ENCODE data around the gene IPO11. TPM values are rescaled to one million over a fixed set of nuclear protein-coding genes. Genes with fewer than 3 reads are reported as not detected.
"Not testable (repeated sequence)": the region's sequence is repeated elsewhere in the genome, so short reads cannot be mapped to it uniquely, and the experiment has no call there.

The IPO11 gene
- total and polyA plus RNA-seq, 7 experiments from 2014 or later = 5.9 to 29.0 (median 23.2) TPM

DNA sequence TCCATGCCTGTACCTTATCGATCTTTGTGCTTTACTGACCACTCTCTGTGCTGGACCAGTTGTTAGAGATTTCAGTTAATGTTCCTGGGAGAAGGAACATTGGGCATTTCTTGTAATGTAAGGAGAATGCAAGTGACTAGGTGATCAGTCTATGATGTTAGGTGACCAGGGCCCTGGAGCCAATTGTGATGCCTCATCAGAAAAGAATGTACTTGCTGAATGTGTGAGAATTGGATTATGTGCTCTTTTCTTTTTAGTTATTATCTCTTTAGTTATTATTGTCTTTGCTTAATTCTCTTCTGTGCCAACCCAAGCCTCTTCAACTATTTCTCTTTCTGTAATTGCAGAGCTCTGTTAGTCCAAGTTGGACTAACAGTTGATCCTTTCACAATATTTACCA is 258.9 kb downstream of the IPO11 start:
- Histone ChIP-seq H3K27ac (ENCODE audit: low read depth, low read length) (no peak overlapping the region), H3K9me3 (ENCODE audit: control insufficient read depth in 2 of 3, low read length in 3 of 3) (no peaks in the 10 kb centered on the region), H3K4me1 (ENCODE audit: control insufficient read depth in 2 of 2, insufficient read depth in 2 of 2, low read length in 2 of 2) (no peaks in the 10 kb centered on the region), H3K36me3 (ENCODE audit: control insufficient read depth in 2 of 3, insufficient read depth in 3 of 3, low read length in 3 of 3) (no peaks in the 10 kb centered on the region), H3K27me3 (ENCODE audit: control insufficient read depth in 2 of 2, insufficient read depth in 2 of 2, low read length in 2 of 2) (no peaks in the 10 kb centered on the region), H3K4me3 (ENCODE audit: low read length) (no peak overlapping the region)
- intact Hi-C loops (cut with micrococcal nuclease) = no loop called here
- Mint-ChIP-seq H3K36me3 (no peaks in the 10 kb centered on the region), H3K9me3 (peaks cover 3 to 11% (median 8%) of the 10 kb centered on the region in 11 donors), H3K27ac (no peak overlapping the region), H3K4me1 (no peaks in the 10 kb centered on the region), H3K27me3 (peaks cover 0 to 10% (median 0%) of the 10 kb centered on the region in 5 donors), H3K4me3 (no peak overlapping the region)
- ChIA-PET POLR2A (no interaction called here), CTCF (no interaction called here)
- ATAC-seq (no peak), DNase-seq (no peak)

DNA sequence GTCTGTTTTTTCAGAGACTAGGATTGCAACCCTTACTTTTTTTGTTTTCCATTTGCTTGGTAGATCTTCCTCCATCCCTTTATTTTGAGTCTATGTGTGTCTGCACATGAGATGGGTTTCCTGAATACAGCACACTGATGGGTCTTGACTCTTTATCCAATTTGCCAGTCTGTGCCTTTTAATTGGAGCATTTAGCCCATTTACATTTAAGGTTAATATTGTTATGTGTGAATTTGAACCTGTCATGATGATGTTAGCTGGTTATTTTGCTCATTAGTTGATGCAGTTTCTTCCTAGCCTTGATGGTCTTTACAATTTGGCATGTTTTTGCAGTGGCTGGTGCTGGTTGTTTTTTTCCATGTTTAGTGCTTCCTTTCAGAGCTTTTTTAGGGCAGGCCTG is 264.0 kb downstream of the IPO11 start:
- H3K9me3 ChIP-seq (ENCODE audit: control insufficient read depth in 2 of 3, low read length in 3 of 3); H3K36me3 ChIP-seq (ENCODE audit: control insufficient read depth in 2 of 3, insufficient read depth in 3 of 3, low read length in 3 of 3); CTCF ChIA-PET; ATAC-seq; H3K27me3 ChIP-seq (ENCODE audit: control insufficient read depth in 2 of 2, insufficient read depth in 2 of 2, low read length in 2 of 2); H3K4me3 Mint-ChIP-seq; H3K27ac ChIP-seq (ENCODE audit: low read depth, low read length); POLR2A ChIA-PET; intact Hi-C loops (cut with micrococcal nuclease); H3K4me3 ChIP-seq (ENCODE audit: low read length); H3K27ac Mint-ChIP-seq; H3K4me1 Mint-ChIP-seq; DNase-seq; H3K4me1 ChIP-seq (ENCODE audit: control insufficient read depth in 2 of 2, insufficient read depth in 2 of 2, low read length in 2 of 2): not testable (repeated sequence)
- Mint-ChIP-seq H3K9me3 (peaks cover 10 to 39% (median 19%) of the 10 kb centered on the region in 11 donors), H3K36me3 (peaks cover 0 to 11% (median 0%) of the 10 kb centered on the region in 5 donors), H3K27me3 (peaks cover 0 to 12% (median 0%) of the 10 kb centered on the region in 5 donors)

Other genes with a start within 250 kb of the IPO11 start
- gene KIF2A, start 106.6 kb upstream of the IPO11 start, total RNA-seq = 100 to 1,000 TPM in 3 of 5 experiments, 10 to 100 TPM in 2; 73.5 to 179 (median 142) TPM
- gene KIF2A, start 106.6 kb upstream of the IPO11 start, polyA plus RNA-seq = 100 to 1,000 TPM; 136 to 159 TPM
- 10 to 100 TPM; 18.3 to 28.8 (median 21.3) TPM for gene DIMT1, start 8.9 kb upstream of the IPO11 start, total RNA-seq
- 10 to 100 TPM; 47.3 to 60.6 TPM for gene DIMT1, start 8.9 kb upstream of the IPO11 start, polyA plus RNA-seq
- 10 to 100 TPM in 1 of 5 experiments, 1 to 10 TPM in 3, under 1 TPM in 1; 0.89 to 13.0 (median 2.1) TPM for gene LRRC70, start 166.1 kb downstream of the IPO11 start, total RNA-seq
- 1 to 10 TPM; 2.0 TPM for gene LRRC70, start 166.1 kb downstream of the IPO11 start, polyA plus RNA-seq